ENCODE measurements around the gene TRANK1.

DNA sequence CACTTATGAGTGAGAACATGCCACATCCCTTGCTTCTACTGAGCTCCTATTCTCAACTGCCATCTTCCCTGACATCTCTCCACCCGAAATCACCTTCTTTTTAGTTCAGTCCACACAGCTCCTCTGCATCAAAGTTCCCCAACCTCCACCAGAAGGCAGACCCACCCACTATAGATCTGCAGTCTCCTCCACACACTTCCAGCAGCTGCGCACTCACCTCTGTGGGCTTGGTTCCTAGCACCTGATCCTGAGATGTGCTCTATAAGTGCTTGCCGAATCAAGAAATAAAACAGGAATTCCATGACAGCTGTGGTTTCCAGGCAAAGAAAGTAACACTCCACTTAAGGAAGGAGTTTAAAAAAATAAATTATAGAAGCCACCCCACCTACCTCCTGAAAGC lies 85.4 kb downstream of the TRANK1 start:
- TF ChIP-seq CTCF (IDR thresholded peaks at IDR 0.05), result no peak
- TF ChIP-seq POLR2A (IDR thresholded peaks at IDR 0.05), result no peak
